ENCODE results near the gene PLA2G12A.
A peak's percentile ranks its signal among the peaks of the same experiment; 100 is the strongest.

The PLA2G12A gene

DNA sequence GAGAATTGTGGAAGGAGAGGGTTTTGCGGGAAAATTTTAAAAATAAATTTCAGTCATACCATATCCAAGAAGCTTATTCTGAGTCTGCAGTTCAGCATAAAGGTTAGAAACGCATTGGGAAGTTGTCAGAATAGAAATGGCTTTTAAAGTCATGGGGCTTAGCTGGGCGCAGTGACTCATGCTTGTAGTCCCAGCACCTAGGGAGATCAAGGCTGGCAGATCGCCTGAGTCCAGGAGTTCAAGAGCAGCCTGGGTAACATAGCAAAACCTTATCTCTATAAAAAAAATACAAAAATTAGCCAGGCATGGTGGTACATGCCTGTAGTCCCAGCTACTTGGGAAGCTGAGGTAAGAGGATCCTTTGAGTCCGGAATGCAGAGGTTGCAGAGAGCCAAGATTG, 3.9 kb upstream of the PLA2G12A start:
- H3K4me2 ChIP-seq (ENCODE audit: low read length), result no peak overlapping the region
- no peak overlapping the region for H3K4me3 ChIP-seq (ENCODE audit: low read length)
- H3K4me1 ChIP-seq (ENCODE audit: low read length), result peaks cover 7% of the 10 kb centered on the region
- no peak overlapping the region for H3K27ac ChIP-seq (ENCODE audit: low read length)
- peaks cover 6% of the 10 kb centered on the region for H3K79me2 ChIP-seq (ENCODE audit: low read length)
- H4K20me1 ChIP-seq (ENCODE audit: insufficient read depth, low read length), result no peaks in the 10 kb centered on the region
- no peaks in the 10 kb centered on the region for H3K9me3 ChIP-seq (ENCODE audit: insufficient read depth, low read length)
- no peaks in the 10 kb centered on the region for H3K36me3 ChIP-seq (replicated peaks; ENCODE audit: low read depth, low read length)
- no peak overlapping the region for H3K9ac ChIP-seq (ENCODE audit: low read length)
- H2AFZ ChIP-seq (ENCODE audit: low read depth, low read length), result no peak overlapping the region
- no peaks in the 10 kb centered on the region for H3K27me3 ChIP-seq (ENCODE audit: low read depth, low read length)
- TF ChIP-seq EZH2phosphoT487 (IDR thresholded peaks at IDR 0.05; ENCODE audit: low read depth), result no peak
- TF ChIP-seq, protein P1, sequence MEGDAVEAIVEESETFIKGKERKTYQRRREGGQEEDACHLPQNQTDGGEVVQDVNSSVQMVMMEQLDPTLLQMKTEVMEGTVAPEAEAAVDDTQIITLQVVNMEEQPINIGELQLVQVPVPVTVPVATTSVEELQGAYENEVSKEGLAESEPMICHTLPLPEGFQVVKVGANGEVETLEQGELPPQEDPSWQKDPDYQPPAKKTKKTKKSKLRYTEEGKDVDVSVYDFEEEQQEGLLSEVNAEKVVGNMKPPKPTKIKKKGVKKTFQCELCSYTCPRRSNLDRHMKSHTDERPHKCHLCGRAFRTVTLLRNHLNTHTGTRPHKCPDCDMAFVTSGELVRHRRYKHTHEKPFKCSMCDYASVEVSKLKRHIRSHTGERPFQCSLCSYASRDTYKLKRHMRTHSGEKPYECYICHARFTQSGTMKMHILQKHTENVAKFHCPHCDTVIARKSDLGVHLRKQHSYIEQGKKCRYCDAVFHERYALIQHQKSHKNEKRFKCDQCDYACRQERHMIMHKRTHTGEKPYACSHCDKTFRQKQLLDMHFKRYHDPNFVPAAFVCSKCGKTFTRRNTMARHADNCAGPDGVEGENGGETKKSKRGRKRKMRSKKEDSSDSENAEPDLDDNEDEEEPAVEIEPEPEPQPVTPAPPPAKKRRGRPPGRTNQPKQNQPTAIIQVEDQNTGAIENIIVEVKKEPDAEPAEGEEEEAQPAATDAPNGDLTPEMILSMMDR (IDR thresholded peaks at IDR 0.05; ENCODE audit: low read depth, low read length), result no peak

DNA sequence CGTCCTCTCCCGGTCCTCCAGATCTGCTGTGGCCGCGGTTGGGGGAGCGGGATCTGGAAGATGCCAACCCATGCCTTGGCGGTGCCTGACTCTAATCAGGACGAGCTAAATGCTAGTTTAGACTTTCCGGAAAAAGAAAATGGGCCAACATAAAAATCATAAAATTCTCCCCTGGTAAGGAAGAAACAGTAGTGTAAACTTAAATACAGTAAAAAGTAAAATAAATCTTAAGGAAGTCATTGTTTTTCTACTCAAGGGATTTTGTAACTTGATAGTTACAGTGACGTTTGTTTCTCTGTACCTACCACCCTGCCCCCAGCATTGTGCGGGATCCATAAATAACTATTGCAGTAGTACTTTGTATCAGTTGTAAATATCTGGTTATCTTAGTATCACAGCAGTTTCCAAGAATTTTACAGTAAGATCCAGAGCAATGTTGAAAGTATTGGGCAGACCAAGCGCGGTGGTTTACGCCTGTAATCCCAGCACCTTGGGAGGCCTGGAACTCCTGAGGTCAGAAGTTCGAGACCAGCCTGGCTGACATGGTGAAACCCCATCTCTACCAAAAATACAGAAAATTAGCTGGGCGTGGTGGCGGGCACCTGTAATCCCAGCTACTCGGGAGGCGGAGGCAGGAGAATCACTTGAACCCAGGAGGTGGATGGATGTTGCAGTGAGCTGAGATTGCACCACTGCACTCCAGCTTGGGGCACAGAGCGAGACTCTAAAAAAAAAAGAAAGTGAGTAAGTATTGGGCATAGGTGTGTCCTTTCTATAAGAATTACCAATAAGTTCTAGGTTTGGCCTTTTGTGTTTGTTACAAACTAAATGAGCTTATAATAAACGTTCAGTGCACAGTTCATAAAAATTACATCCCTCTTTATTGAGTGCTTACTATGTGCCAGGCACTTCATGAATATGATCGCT, 1.0 kb upstream of the PLA2G12A start:
- Histone ChIP-seq H3K4me2 (ENCODE audit: low read length) (peak overlapping the region; percentile 76), H3K36me3 (replicated peaks; ENCODE audit: low read depth, low read length) (peaks cover 4% of the 10 kb centered on the region), H3K27ac (ENCODE audit: low read length) (no peak overlapping the region), H3K4me1 (ENCODE audit: low read length) (peaks cover 15% of the 10 kb centered on the region), H3K79me2 (ENCODE audit: low read length) (peaks cover 6% of the 10 kb centered on the region), H3K9me3 (ENCODE audit: insufficient read depth, low read length) (no peaks in the 10 kb centered on the region), H4K20me1 (ENCODE audit: insufficient read depth, low read length) (no peaks in the 10 kb centered on the region), H3K27me3 (ENCODE audit: low read depth, low read length) (no peaks in the 10 kb centered on the region), H3K9ac (ENCODE audit: low read length) (peak overlapping the region; percentile 91), H3K4me3 (ENCODE audit: low read length) (peak overlapping the region; percentile 99), H2AFZ (ENCODE audit: low read depth, low read length) (peak overlapping the region; percentile 100)
- TF ChIP-seq EZH2phosphoT487 (IDR thresholded peaks at IDR 0.05; ENCODE audit: low read depth), result no peak
- TF ChIP-seq, protein P1 (IDR thresholded peaks at IDR 0.05; ENCODE audit: low read depth, low read length), result no peak

DNA sequence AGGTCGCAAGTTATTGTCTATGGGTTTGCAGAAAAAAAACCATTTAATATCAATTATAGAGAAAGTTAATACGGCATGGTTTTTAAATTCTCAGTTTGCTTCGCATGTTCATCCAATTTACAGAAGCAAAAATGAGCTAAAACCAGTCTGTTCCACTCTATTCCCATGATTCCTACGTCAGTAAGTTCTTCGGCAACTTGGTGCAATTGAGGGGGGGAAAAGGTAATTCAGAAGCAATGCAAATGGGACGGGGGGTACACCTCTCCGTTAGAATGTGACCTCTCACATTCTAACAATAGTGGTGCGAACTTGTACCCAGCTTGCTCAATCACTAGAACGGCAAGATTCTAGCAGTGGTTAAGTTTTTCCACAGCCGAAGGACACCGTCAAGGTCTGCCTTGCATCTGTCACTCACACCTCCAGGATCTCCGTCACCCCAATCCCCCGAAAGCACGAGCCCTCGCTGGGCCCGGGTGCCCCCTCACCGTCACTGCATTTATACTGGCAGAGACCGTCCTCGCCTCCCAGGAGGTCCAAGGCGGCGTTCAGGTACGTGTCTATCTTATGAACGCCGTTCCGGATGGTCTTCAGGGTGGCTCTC, 653 bp downstream of the PLA2G12A start:
- H3K27ac ChIP-seq (ENCODE audit: low read length), result no peak overlapping the region
- no peaks in the 10 kb centered on the region for H3K27me3 ChIP-seq (ENCODE audit: low read depth, low read length)
- peak overlapping the region; percentile 92 for H3K4me3 ChIP-seq (ENCODE audit: low read length)
- H2AFZ ChIP-seq (ENCODE audit: low read depth, low read length), result peak overlapping the region; percentile 63
- TF ChIP-seq, protein P1 (IDR thresholded peaks at IDR 0.05; ENCODE audit: low read depth, low read length), result no peak
- peaks cover 4% of the 10 kb centered on the region for H3K36me3 ChIP-seq (replicated peaks; ENCODE audit: low read depth, low read length)
- peaks cover 6% of the 10 kb centered on the region for H3K79me2 ChIP-seq (ENCODE audit: low read length)
- peak overlapping the region; percentile 69 for H3K9ac ChIP-seq (ENCODE audit: low read length)
- peak overlapping the region; percentile 86 for H3K4me2 ChIP-seq (ENCODE audit: low read length)
- H4K20me1 ChIP-seq (ENCODE audit: insufficient read depth, low read length), result no peaks in the 10 kb centered on the region
- peaks cover 15% of the 10 kb centered on the region for H3K4me1 ChIP-seq (ENCODE audit: low read length)
- no peaks in the 10 kb centered on the region for H3K9me3 ChIP-seq (ENCODE audit: insufficient read depth, low read length)

DNA sequence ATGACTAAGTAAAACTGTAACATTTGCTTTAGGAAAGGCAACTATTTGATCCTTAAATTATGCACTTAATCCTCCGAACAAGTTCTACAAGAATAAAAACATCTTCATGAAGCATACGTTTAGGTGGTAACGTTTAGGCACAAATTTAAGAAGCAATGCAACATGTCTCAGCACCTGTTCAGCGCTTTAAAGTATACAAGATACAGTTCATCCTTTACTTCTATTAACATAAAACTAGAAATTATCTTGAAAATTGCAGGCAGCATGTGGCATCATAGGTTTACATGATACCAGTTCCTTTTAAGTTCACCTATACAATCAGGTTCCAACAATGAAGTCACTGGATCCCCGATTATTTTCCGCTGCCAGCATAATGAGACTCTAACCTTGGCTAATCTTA, 1.5 kb downstream of the PLA2G12A start:
- H3K4me3 ChIP-seq (ENCODE audit: low read length), result peak overlapping the region; percentile 92
- peaks cover 18% of the 10 kb centered on the region for H3K4me1 ChIP-seq (ENCODE audit: low read length)
- H3K79me2 ChIP-seq (ENCODE audit: low read length), result peaks cover 6% of the 10 kb centered on the region

More for the DNA sequence above, 1.5 kb downstream of the PLA2G12A start:
- Histone ChIP-seq H3K27ac (ENCODE audit: low read length) (no peak overlapping the region), H3K9me3 (ENCODE audit: insufficient read depth, low read length) (no peaks in the 10 kb centered on the region), H4K20me1 (ENCODE audit: insufficient read depth, low read length) (no peaks in the 10 kb centered on the region), H2AFZ (ENCODE audit: low read depth, low read length) (no peak overlapping the region), H3K27me3 (ENCODE audit: low read depth, low read length) (no peaks in the 10 kb centered on the region), H3K4me2 (ENCODE audit: low read length) (peak overlapping the region; percentile 86), H3K9ac (ENCODE audit: low read length) (no peak overlapping the region), H3K36me3 (replicated peaks; ENCODE audit: low read depth, low read length) (peaks cover 4% of the 10 kb centered on the region)
- TF ChIP-seq EZH2phosphoT487 (IDR thresholded peaks at IDR 0.05; ENCODE audit: low read depth), result no peak
- TF ChIP-seq, protein P1 (IDR thresholded peaks at IDR 0.05; ENCODE audit: low read depth, low read length), result no peak
